ENCODE data around the gene SPATA12.

SPATA12 gene

GRCh38 chr3:57120451-57121174, 60.1 kb downstream of the SPATA12 start:
- DNase-seq: no peak
